ENCODE results near the gene ABCA13. TPM values are rescaled to one million over a fixed set of nuclear protein-coding genes. Genes with fewer than 3 reads are reported as not detected.

The ABCA13 gene
- total RNA-seq, 4 donors from 2014 or later: under 0.01 to 0.26 (median 0.06) TPM; not detected in 1

GRCh38 chr7:48245751-48246472, 74.7 kb downstream of the ABCA13 start:
- Histone ChIP-seq H3K9me3 (no peaks in the 10 kb centered on the region), H3K4me3 (no peak overlapping the region), H3K4me1 (no peaks in the 10 kb centered on the region), H3K27ac (replicated peaks in 1 of 4) (no peak overlapping the region), H3K36me3 (no peaks in the 10 kb centered on the region), H3K27me3 (no peaks in the 10 kb centered on the region)
- DNase-seq (ENCODE audit: extremely low spot score): no peak
- TF ChIP-seq POLR2AphosphoS5 (IDR thresholded peaks at IDR 0.05) (no peak), CTCF (IDR thresholded peaks at IDR 0.05) (no peak), POLR2A (IDR thresholded peaks at IDR 0.05; ENCODE audit: low read depth) (no peak), EP300 (IDR thresholded peaks at IDR 0.05) (no peak)
- intact Hi-C loops (cut with DNase I): no loop called here
- WGBS: 58% methylated on average over 9 of the region's 9 CpGs

- no peak overlapping the region for H3K4me3 ChIP-seq
- WGBS: 92% methylated on average over 2 of the region's 2 CpGs
- no peaks in the 10 kb centered on the region for H3K27me3 ChIP-seq
- TF ChIP-seq POLR2AphosphoS5 (IDR thresholded peaks at IDR 0.05) (no peak), CTCF (IDR thresholded peaks at IDR 0.05) (no peak), EP300 (IDR thresholded peaks at IDR 0.05) (no peak), POLR2A (IDR thresholded peaks at IDR 0.05; ENCODE audit: low read depth) (no peak)
- no peak for DNase-seq (ENCODE audit: extremely low spot score)
- H3K36me3 ChIP-seq: no peaks in the 10 kb centered on the region
- no peaks in the 10 kb centered on the region for H3K9me3 ChIP-seq
- no peaks in the 10 kb centered on the region for H3K4me1 ChIP-seq
- intact Hi-C loops (cut with DNase I): no loop called here
- H3K27ac ChIP-seq (replicated peaks in 1 of 4): no peak overlapping the region
These were observed 77.9 kb downstream of the ABCA13 start for GRCh38 chr7:48249166-48249565.

- intact Hi-C loops (cut with DNase I): no loop called here
- Histone ChIP-seq H3K36me3 (no peaks in the 10 kb centered on the region), H3K4me3 (no peak overlapping the region), H3K27ac (replicated peaks in 1 of 4) (no peak overlapping the region), H3K9me3 (no peaks in the 10 kb centered on the region), H3K4me1 (no peaks in the 10 kb centered on the region), H3K27me3 (no peaks in the 10 kb centered on the region)
- TF ChIP-seq POLR2AphosphoS5 (IDR thresholded peaks at IDR 0.05) (no peak), CTCF (IDR thresholded peaks at IDR 0.05) (no peak), EP300 (IDR thresholded peaks at IDR 0.05) (no peak), POLR2A (IDR thresholded peaks at IDR 0.05; ENCODE audit: low read depth) (no peak)
- no peak for DNase-seq (ENCODE audit: extremely low spot score)
- 33% methylated on average over 2 of the region's 2 CpGs for WGBS
These were observed 79.2 kb downstream of the ABCA13 start for GRCh38 chr7:48250441-48250951.

GRCh38 chr7:48251766-48252165, 80.5 kb downstream of the ABCA13 start:
- WGBS: 75% methylated on average over 4 of the region's 4 CpGs
- Histone ChIP-seq H3K9me3 (peaks cover 0 to 4% (median 0%) of the 10 kb centered on the region in 4 donors), H3K27me3 (no peaks in the 10 kb centered on the region), H3K36me3 (no peaks in the 10 kb centered on the region), H3K4me3 (no peak overlapping the region), H3K4me1 (no peaks in the 10 kb centered on the region), H3K27ac (replicated peaks in 1 of 4) (no peak overlapping the region)
- intact Hi-C loops (cut with DNase I): no loop called here
- TF ChIP-seq EP300 (IDR thresholded peaks at IDR 0.05) (no peak), POLR2AphosphoS5 (IDR thresholded peaks at IDR 0.05) (no peak), CTCF (IDR thresholded peaks at IDR 0.05) (no peak), POLR2A (IDR thresholded peaks at IDR 0.05; ENCODE audit: low read depth) (no peak)
- no peak for DNase-seq (ENCODE audit: extremely low spot score)

Measured in esophagus muscularis mucosa (tissue), 4 donors.